Measurements from ENCODE around the gene ARMH2.

GRCh38 chr6:24760210-24760609, 38.5 kb downstream of the ARMH2 start:
- TF ChIP-seq ATF2 (IDR thresholded peaks at IDR 0.05; ENCODE audit: low read length) (no peak), CTCF (IDR thresholded peaks at IDR 0.05 in 2 of 3, conservative IDR thresholded peaks at IDR 0.05 in 1 of 3; ENCODE audit: control insufficient read depth in 2 of 3, extremely low read depth in 1 of 3, insufficient read depth in 1 of 3, low read depth in 3 of 3, low read length in 3 of 3) (no peak), SMAD1 (IDR thresholded peaks at IDR 0.05; ENCODE audit: low read depth, partially characterized antibody) (no peak), ETV6 (conservative IDR thresholded peaks at IDR 0.05 in 1 of 2, IDR thresholded peaks at IDR 0.05 in 1 of 2; ENCODE audit: borderline replicate concordance in 1 of 2, low read depth in 1 of 2) (no peak), REST (IDR thresholded peaks at IDR 0.05; ENCODE audit: low read depth, low read length) (no peak), EZH2 (IDR thresholded peaks at IDR 0.05; ENCODE audit: borderline replicate concordance, control insufficient read depth, low read depth, low read length) (no peak)

Data from GM12878 (cell line).